Parietal lobe (tissue), 2 donors: Measurements from ENCODE around the gene AEBP1. TPM values are rescaled to one million over a fixed set of nuclear protein-coding genes. Genes with fewer than 3 reads are reported as not detected.

Source experiments
- small RNA-seq: library from RNA; depleted of rRNA; stranded (forward); fragments of <200 nt; gene quantifications from one replicate; pipeline ENCODE3, GENCODE V24; 2014; ENCODE audit warnings: low replicate concordance
- total RNA-seq: library from RNA; depleted of rRNA; stranded (reverse); fragments of >200 nt; gene quantifications from one replicate; pipeline ENCODE4 v1.2.3, GENCODE V29; 2014

The AEBP1 gene
- total RNA-seq, result 10.3 TPM

GRCh38 chr7:44103923-44104859, at the start of gene AEBP1:
Gene AEBP1 (plus strand): TSS chr7:44104345. CDS start chr7:44104666, 321 bp downstream.

GRCh38 chr7:44065431-44066110, 38.6 kb upstream of the AEBP1 start, which contains the start of gene PGAM2:
Gene PGAM2 (minus strand): TSS chr7:44065567. CDS start chr7:44065529, 38 bp downstream.

GRCh38 chr7:44123190-44124003, 19.3 kb downstream of the AEBP1 start, which contains the start of gene POLD2:
Gene POLD2 (minus strand): TSS chr7:44123548. CDS start chr7:44122053, 1,495 bp downstream.

GRCh38 chr7:44141221-44141850, 37.2 kb downstream of the AEBP1 start, which contains the start of gene MYL7:
Gene MYL7 (minus strand): TSS chr7:44141332. CDS start chr7:44141305, 27 bp downstream.

Small RNA genes within 50 kb of the gene (small RNA-seq; reads per million reads assigned to genes)
- gene RNA5SP230, result not detected

Other genes with a start within 250 kb of the AEBP1 start
- 18.8 TPM for gene MRPS24, start 234.8 kb upstream of the AEBP1 start, total RNA-seq
- gene URGCP, start 197.7 kb upstream of the AEBP1 start, total RNA-seq, result 37.2 TPM
- 14.7 TPM for gene UBE2D4, start 177.9 kb upstream of the AEBP1 start, total RNA-seq
- not detected for gene SPDYE1, start 106.4 kb upstream of the AEBP1 start, total RNA-seq
- gene DBNL, start 59.6 kb upstream of the AEBP1 start, total RNA-seq, result 82.0 TPM
- gene PGAM2, start 38.8 kb upstream of the AEBP1 start, total RNA-seq, result 2.5 TPM
- 14.4 TPM for gene POLM, start 21.8 kb upstream of the AEBP1 start, total RNA-seq
- gene POLD2, start 19.2 kb downstream of the AEBP1 start, total RNA-seq, result 56.7 TPM
- not detected for gene MYL7, start 37.0 kb downstream of the AEBP1 start, total RNA-seq
- 5.3 TPM for gene GCK, start 85.1 kb downstream of the AEBP1 start, total RNA-seq
- 57.3 TPM for gene YKT6, start 96.6 kb downstream of the AEBP1 start, total RNA-seq
- 94.5 TPM for gene CAMK2B, start 221.2 kb downstream of the AEBP1 start, total RNA-seq